Measurements from ENCODE around the gene CHST13.

DNA sequence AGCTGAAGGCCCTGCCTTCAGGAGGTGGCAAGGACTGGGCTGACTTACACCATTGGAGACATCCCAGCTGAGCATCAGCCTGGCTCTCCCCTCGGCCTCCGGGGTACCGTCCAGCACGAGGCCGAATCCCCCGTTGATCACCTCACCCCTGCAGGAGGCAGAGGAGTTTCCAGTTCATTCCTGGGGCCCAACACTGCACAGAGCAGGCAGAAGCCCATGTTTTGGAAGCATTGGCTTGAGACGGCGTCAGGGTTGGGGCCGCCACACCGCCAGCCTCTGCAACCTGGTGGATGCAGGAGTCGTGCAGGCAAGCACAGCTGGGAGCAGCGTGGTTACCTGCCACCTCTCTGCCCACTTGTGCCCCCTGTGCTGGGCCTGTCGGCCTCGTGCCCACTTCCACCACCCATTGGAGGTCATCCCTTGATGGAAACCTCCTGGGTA is 40.6 kb upstream of the CHST13 start:
- TF ChIP-seq, protein P1, sequence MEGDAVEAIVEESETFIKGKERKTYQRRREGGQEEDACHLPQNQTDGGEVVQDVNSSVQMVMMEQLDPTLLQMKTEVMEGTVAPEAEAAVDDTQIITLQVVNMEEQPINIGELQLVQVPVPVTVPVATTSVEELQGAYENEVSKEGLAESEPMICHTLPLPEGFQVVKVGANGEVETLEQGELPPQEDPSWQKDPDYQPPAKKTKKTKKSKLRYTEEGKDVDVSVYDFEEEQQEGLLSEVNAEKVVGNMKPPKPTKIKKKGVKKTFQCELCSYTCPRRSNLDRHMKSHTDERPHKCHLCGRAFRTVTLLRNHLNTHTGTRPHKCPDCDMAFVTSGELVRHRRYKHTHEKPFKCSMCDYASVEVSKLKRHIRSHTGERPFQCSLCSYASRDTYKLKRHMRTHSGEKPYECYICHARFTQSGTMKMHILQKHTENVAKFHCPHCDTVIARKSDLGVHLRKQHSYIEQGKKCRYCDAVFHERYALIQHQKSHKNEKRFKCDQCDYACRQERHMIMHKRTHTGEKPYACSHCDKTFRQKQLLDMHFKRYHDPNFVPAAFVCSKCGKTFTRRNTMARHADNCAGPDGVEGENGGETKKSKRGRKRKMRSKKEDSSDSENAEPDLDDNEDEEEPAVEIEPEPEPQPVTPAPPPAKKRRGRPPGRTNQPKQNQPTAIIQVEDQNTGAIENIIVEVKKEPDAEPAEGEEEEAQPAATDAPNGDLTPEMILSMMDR (conservative IDR thresholded peaks at IDR 0.05; ENCODE audit: low read depth, low read length), result no peak
- TF ChIP-seq EZH2 (IDR thresholded peaks at IDR 0.05; ENCODE audit: borderline replicate concordance, low read depth, low read length, poor library complexity, severe bottlenecking), result no peak

All from A673 (cell line).